ENCODE measurements around the gene UTP18. TPM values are rescaled to one million over a fixed set of nuclear protein-coding genes. Genes with fewer than 3 reads are reported as not detected.

Gene UTP18
- total and polyA plus RNA-seq, 2 of the 8 experiments (the other 6 are each of a cell fraction or from before 2014, with no cell fraction given) = 17.9 to 85.7 TPM

GRCh38 chr17:51238255-51238887 is 22.0 kb upstream of the UTP18 start:
- Histone ChIP-seq H3K27ac (ENCODE audit: low read depth, low read length) (no peak overlapping the region), H3K4me2 (ENCODE audit: insufficient read depth in 1 of 2, low read depth in 2 of 2, low read length in 2 of 2) (no peak overlapping the region), H2AFZ (ENCODE audit: low read length) (no peak overlapping the region), H2BK20ac (ENCODE audit: low read length) (no peak overlapping the region), H2AK5ac (ENCODE audit: low read depth, low read length) (no peak overlapping the region), H3K56ac (replicated peaks; ENCODE audit: insufficient read length, low read depth, low read length) (no peak overlapping the region), H3K23me2 (ENCODE audit: low read depth, low read length) (no peaks in the 10 kb centered on the region), H4K8ac (ENCODE audit: extremely low read depth, insufficient read depth, low read length) (no peak overlapping the region), H3K27me3 (replicated peaks in 1 of 4; ENCODE audit: control insufficient read depth in 3 of 4, extremely low read depth in 1 of 4, insufficient read depth in 3 of 4, low read length in 3 of 4) (no peaks in the 10 kb centered on the region), H2BK12ac (ENCODE audit: low read depth, low read length) (no peak overlapping the region), H2BK5ac (ENCODE audit: low read depth, low read length) (no peak overlapping the region), H4K5ac (ENCODE audit: insufficient read length, low read depth, low read length) (no peak overlapping the region), H2BK15ac (ENCODE audit: low read length) (no peak overlapping the region), H3K18ac (ENCODE audit: extremely low read depth, low read length) (no peak overlapping the region), H3K36me3 (ENCODE audit: control insufficient read depth in 2 of 4, insufficient read depth in 4 of 4, low read length in 3 of 4) (no peaks in the 10 kb centered on the region), H4K91ac (replicated peaks; ENCODE audit: insufficient read length, low read length) (no peak overlapping the region), H2BK120ac (replicated peaks; ENCODE audit: low read depth, low read length) (no peak overlapping the region), H3K9me3 (ENCODE audit: insufficient read depth in 2 of 2, low read depth in 1 of 2, low read length in 1 of 2) (no peaks in the 10 kb centered on the region), H3K4me3 (ENCODE audit: extremely low read depth in 1 of 4, insufficient read depth in 2 of 4, low read depth in 3 of 4, low read length in 4 of 4) (no peak overlapping the region), H3K14ac (ENCODE audit: insufficient read length) (no peak overlapping the region), H3K79me2 (ENCODE audit: control insufficient read depth in 1 of 2, insufficient read depth in 2 of 2, low read length in 2 of 2) (peaks cover 0 to 93% of the 10 kb centered on the region in 2 experiments; a peak in 3 of 4 replicates), H3K9ac (replicated peaks in 1 of 4; ENCODE audit: extremely low read depth in 1 of 4, low read depth in 3 of 4, low read length in 3 of 4) (no peak overlapping the region), H4K20me1 (replicated peaks in 1 of 2; ENCODE audit: control insufficient read depth in 1 of 2, insufficient read depth in 2 of 2, low read length in 2 of 2) (peaks cover 0 to 2% of the 10 kb centered on the region in 2 experiments), H3K4ac (replicated peaks; ENCODE audit: insufficient read length, low read depth, low read length) (no peak overlapping the region), H3K23ac (ENCODE audit: insufficient read length) (no peak overlapping the region), H3K79me1 (ENCODE audit: low read depth, low read length) (peaks cover 2% of the 10 kb centered on the region), H3K4me1 (replicated peaks in 1 of 4; ENCODE audit: control insufficient read depth in 3 of 4, insufficient read depth in 4 of 4, low read length in 3 of 4) (no peaks in the 10 kb centered on the region)
- FAIRE-seq (no peak), DNase-seq (ENCODE audit: low read depth in 1 of 2, low spot score in 2 of 2) (no peak)
- TF ChIP-seq EP300 (IDR thresholded peaks at IDR 0.05; ENCODE audit: borderline replicate concordance in 1 of 2, low read depth in 2 of 2, low read length in 2 of 2) = no peak
- POLR2A ChIA-PET (ENCODE audit: partially characterized antibody) = interaction anchor here (0.7 to 2.1 kb wide), 4 partner anchors 8 to 35 kb away, joined by 3 to 6 read pairs (median 3); partner anchors contain the start of gene MBTD1
- WGBS, 2 experiments (ENCODE audit: extremely low coverage in 1 of 2, insufficient coverage in 1 of 2, insufficient read length in 1 of 2, insufficient replicate concordance in 2 of 2, low coverage in 1 of 2, low lambda C conversion rate in 2 of 2, missing lambda C conversion rate in 1 of 2) = 87% methylated on average over 6 of the region's 6 CpGs; no CpG with 5 or more reads in 1 of the 2 experiments
- CTCF ChIA-PET (ENCODE audit: partially characterized antibody) = no interaction called here
